ENCODE measurements around the gene ANKRD13B.
A peak's percentile ranks its signal among the peaks of the same experiment; 100 is the strongest.

ANKRD13B gene

DNA sequence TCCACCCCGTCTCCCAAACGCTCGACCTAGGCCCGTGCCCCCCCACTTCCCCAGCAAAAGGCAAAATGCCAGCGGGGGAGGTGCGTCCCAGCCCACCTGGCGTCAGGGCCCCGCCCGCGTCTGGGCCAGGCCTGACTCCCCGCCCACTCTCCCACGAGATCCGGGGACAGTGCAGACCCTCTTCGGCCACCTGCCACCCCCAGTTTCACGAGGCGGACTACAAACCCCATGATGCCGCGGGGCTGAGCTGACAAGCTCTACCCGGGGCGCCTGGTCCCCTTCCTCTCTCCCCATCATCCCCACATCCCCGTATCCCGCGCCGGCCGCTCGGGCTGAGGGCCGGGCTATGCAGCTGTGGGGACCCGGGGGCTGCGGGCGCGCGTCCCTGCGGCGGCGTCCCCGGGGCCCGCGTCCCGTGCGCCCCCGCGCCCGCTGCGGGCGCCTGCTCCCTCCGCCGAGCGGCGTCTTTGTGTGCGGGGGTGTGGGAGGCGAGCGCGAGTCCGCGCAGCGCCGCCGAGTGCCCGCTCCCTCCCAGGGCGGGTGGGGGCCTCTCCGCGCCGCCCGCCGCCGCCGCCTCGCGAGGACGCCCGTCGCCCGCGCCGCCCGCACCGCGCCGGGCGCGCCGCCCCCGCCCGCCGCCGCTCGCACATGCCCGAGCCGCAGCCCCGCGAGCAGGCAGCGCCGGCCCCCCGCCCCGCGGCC, at the start of gene ANKRD13B:
Gene ANKRD13B (plus strand): TSS at position 283 of the 702 bp plus-strand sequence. CDS start 490 bp downstream, outside the sequence.
- TF ChIP-seq, protein P1, sequence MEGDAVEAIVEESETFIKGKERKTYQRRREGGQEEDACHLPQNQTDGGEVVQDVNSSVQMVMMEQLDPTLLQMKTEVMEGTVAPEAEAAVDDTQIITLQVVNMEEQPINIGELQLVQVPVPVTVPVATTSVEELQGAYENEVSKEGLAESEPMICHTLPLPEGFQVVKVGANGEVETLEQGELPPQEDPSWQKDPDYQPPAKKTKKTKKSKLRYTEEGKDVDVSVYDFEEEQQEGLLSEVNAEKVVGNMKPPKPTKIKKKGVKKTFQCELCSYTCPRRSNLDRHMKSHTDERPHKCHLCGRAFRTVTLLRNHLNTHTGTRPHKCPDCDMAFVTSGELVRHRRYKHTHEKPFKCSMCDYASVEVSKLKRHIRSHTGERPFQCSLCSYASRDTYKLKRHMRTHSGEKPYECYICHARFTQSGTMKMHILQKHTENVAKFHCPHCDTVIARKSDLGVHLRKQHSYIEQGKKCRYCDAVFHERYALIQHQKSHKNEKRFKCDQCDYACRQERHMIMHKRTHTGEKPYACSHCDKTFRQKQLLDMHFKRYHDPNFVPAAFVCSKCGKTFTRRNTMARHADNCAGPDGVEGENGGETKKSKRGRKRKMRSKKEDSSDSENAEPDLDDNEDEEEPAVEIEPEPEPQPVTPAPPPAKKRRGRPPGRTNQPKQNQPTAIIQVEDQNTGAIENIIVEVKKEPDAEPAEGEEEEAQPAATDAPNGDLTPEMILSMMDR (IDR thresholded peaks at IDR 0.05; ENCODE audit: borderline replicate concordance, insufficient read depth, low read depth, low read length), result no peak

DNA sequence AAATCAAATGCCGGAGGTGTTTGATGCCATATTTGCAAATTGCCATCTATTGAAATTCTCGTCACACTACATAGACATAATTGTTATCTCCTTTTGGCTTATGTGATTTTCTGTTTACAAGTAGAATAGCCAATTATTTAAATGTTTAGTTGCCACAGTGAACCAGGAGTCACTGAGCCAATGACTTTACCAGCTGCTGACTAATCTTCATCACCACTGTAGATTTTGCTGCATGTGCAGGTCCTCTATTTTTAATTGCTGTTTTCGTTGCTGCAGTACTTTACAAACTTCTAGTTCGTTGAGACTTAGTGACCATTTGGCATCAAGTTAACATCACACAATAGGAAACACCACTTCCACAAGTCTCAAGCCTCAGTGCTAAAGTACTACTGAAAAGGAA, 48.9 kb upstream of the ANKRD13B start:
- TF ChIP-seq, protein P1 (IDR thresholded peaks at IDR 0.05; ENCODE audit: borderline replicate concordance, insufficient read depth, low read depth, low read length), result no peak
- H3K4me3 ChIP-seq (ENCODE audit: low read depth, low read length), result no peak overlapping the region

More for the DNA sequence above, at the start of gene ANKRD13B:
- H3K4me3 ChIP-seq (ENCODE audit: low read depth, low read length), result peak within 1 kb of the TSS; percentile 56

DNA sequence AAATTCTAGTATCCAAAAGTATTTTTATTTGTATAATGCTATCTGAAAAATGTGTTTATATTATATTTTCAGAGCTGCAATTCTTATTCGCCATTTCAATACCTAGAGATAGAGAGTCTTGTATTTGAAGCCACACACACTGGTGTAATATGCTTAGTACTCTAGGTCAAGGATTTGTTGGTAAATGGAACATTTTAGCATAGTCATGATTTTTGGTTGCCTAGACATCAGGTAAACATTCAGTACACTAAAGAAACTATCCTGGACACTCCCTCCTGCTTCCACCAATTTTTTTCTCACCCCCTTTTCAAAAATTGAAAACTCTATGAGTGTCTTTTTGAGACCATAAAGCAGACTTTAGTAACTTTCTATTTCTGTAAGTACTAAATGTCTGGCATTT, 46.8 kb upstream of the ANKRD13B start:
- TF ChIP-seq, protein P1 (IDR thresholded peaks at IDR 0.05; ENCODE audit: borderline replicate concordance, insufficient read depth, low read depth, low read length), result no peak
- H3K4me3 ChIP-seq (ENCODE audit: low read depth, low read length), result no peak overlapping the region

DNA sequence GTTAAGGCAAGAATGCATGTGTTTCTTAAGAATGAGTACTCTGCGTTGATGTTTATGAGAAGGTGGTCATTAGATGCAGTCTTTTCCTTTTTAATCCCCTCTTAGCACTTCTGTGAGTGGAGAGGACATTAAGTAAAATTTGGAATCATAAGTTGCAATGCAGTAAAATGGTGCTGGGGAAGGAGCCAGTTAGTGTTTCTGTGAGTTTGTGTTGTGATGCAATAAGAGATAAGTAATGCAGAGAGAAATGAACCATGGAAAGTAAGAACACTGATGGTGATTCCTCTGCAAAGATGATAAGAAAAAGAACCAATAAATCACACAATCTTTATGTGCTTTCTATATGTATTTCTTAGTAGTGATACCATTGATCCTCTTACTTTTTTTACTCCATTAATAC, 46.1 kb upstream of the ANKRD13B start:
- TF ChIP-seq, protein P1 (IDR thresholded peaks at IDR 0.05; ENCODE audit: borderline replicate concordance, insufficient read depth, low read depth, low read length), result no peak
- H3K4me3 ChIP-seq (ENCODE audit: low read depth, low read length), result no peak overlapping the region

DNA sequence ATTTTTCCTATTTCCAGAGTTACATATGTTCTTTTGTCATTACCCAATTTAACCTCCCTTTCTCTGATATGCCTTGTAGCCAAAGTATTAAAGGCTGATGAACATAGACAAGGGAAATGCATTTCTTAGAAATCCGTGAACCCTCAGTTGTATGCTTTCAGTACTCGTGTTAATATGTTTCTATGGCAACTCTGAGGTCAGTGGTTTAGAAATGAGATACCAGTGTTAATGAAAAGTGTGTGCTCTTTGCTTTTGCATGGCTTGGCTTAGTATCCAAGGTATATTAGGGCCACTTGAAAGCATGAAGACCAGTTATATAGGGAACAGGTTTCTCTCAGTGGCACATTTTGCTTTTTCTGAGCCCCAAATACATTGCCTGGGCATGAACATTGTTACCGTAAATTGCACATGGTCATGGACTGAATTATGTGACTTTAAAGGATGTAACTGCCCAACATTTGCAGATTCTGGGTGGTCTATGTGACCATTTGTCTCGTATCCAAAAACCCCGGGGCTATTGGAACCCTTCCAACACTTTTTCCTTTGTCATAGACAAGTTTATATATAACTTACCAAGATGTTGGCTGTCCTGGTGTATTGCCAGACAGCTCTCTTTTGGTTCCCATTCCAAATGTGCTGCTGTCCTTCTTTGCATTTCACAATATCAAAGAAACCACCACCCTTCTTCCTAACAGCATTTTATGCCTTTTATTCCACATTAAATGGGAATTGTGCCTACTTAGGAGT, 43.6 kb upstream of the ANKRD13B start:
- no peak overlapping the region for H3K4me3 ChIP-seq (ENCODE audit: low read depth, low read length)
- TF ChIP-seq, protein P1 (IDR thresholded peaks at IDR 0.05; ENCODE audit: borderline replicate concordance, insufficient read depth, low read depth, low read length), result no peak

DNA sequence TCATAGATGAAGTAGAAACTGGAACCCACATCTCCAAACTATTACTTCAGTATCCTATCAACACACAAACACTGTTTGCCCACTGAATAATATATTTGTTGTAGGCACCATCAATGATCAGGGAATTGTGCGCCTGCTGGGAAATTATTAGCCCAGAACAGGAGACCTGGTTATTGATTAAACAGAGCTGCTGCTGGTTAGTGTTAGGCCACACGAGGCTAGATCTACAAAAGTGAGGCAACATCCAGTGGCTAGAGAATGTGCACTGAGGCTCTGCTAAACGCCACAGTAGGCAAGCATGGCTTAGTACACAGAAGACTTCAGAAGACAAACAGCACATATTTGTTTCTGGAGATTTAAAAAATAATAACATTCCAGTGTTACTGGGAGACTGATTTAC, 37.1 kb upstream of the ANKRD13B start:
- TF ChIP-seq, protein P1 (IDR thresholded peaks at IDR 0.05; ENCODE audit: borderline replicate concordance, insufficient read depth, low read depth, low read length), result no peak
- H3K4me3 ChIP-seq (ENCODE audit: low read depth, low read length), result no peak overlapping the region
